ENCODE data around the gene SYT6. TPM values are rescaled to one million over a fixed set of nuclear protein-coding genes. Genes with fewer than 3 reads are reported as not detected.

The SYT6 gene
- total RNA-seq, 2 experiments from 2014 or later: not detected

GRCh38 chr1:114152508-114153260 lies 985 bp downstream of the SYT6 start:
- Histone ChIP-seq H3K27ac (ENCODE audit: low read depth, low read length, poor library complexity, severe bottlenecking) (no peak overlapping the region), H2AFZ (ENCODE audit: low read length) (no peak overlapping the region), H3K4me1 (ENCODE audit: insufficient read depth, low read length, poor library complexity, severe bottlenecking) (no peaks in the 10 kb centered on the region), H3K9me2 (ENCODE audit: insufficient read depth, low read length) (no peaks in the 10 kb centered on the region), H3K79me2 (ENCODE audit: insufficient read depth, low read depth, low read length) (no peaks in the 10 kb centered on the region), H3K36me3 (ENCODE audit: insufficient read depth, low read length) (no peaks in the 10 kb centered on the region), H3K9me3 (ENCODE audit: low read length) (no peaks in the 10 kb centered on the region), H3K4me2 (ENCODE audit: low read length) (no peak overlapping the region), H4K20me1 (ENCODE audit: insufficient read depth, low read length) (no peaks in the 10 kb centered on the region), H3K4me3 (ENCODE audit: low read depth, low read length, poor library complexity, severe bottlenecking) (no peak overlapping the region)
- no peak for DNase-seq (ENCODE audit: low spot score)
- no peak for TF ChIP-seq CTCF (conservative IDR thresholded peaks at IDR 0.05; ENCODE audit: low read length)
- TF ChIP-seq EZH2phosphoT487 (IDR thresholded peaks at IDR 0.05; ENCODE audit: borderline replicate concordance, low read depth, low read length): no peak
- BruUV-seq (replicated peaks): no TSS peak
- POLR2A ChIA-PET: no interaction called here
- CTCF ChIA-PET (ENCODE audit: unreplicated experiment): no interaction called here
- intact Hi-C loops (cut with micrococcal nuclease; ENCODE audit: unreplicated experiment): no loop called here

GRCh38 chr1:114152089-114152507 lies 1.6 kb downstream of the SYT6 start:
- H3K79me2 ChIP-seq (ENCODE audit: insufficient read depth, low read depth, low read length): no peaks in the 10 kb centered on the region
- POLR2A ChIA-PET: no interaction called here
- TF ChIP-seq EZH2phosphoT487 (IDR thresholded peaks at IDR 0.05; ENCODE audit: borderline replicate concordance, low read depth, low read length): no peak
- no peak for TF ChIP-seq CTCF (conservative IDR thresholded peaks at IDR 0.05; ENCODE audit: low read length)
- CTCF ChIA-PET (ENCODE audit: unreplicated experiment): no interaction called here
- no TSS peak for BruUV-seq (replicated peaks)
- no peak overlapping the region for H3K4me2 ChIP-seq (ENCODE audit: low read length)
- intact Hi-C loops (cut with micrococcal nuclease; ENCODE audit: unreplicated experiment): no loop called here
- no peak overlapping the region for H3K27ac ChIP-seq (ENCODE audit: low read depth, low read length, poor library complexity, severe bottlenecking)
- no peaks in the 10 kb centered on the region for H3K4me1 ChIP-seq (ENCODE audit: insufficient read depth, low read length, poor library complexity, severe bottlenecking)
- H3K4me3 ChIP-seq (ENCODE audit: low read depth, low read length, poor library complexity, severe bottlenecking): no peak overlapping the region
- H2AFZ ChIP-seq (ENCODE audit: low read length): no peak overlapping the region
- no peaks in the 10 kb centered on the region for H3K36me3 ChIP-seq (ENCODE audit: insufficient read depth, low read length)
- no peaks in the 10 kb centered on the region for H3K9me3 ChIP-seq (ENCODE audit: low read length)
- H3K9me2 ChIP-seq (ENCODE audit: insufficient read depth, low read length): no peaks in the 10 kb centered on the region
- H4K20me1 ChIP-seq (ENCODE audit: insufficient read depth, low read length): no peaks in the 10 kb centered on the region
- DNase-seq (ENCODE audit: low spot score): no peak

GRCh38 chr1:114150016-114150415 lies 3.7 kb downstream of the SYT6 start:
- no peaks in the 10 kb centered on the region for H3K36me3 ChIP-seq (ENCODE audit: insufficient read depth, low read length)
- H2AFZ ChIP-seq (ENCODE audit: low read length): no peak overlapping the region
- no peaks in the 10 kb centered on the region for H4K20me1 ChIP-seq (ENCODE audit: insufficient read depth, low read length)
- H3K9me2 ChIP-seq (ENCODE audit: insufficient read depth, low read length): no peaks in the 10 kb centered on the region
- H3K4me2 ChIP-seq (ENCODE audit: low read length): no peak overlapping the region
- intact Hi-C loops (cut with micrococcal nuclease; ENCODE audit: unreplicated experiment): no loop called here
- H3K9me3 ChIP-seq (ENCODE audit: low read length): no peaks in the 10 kb centered on the region
- ChIA-PET POLR2A (no interaction called here), CTCF (ENCODE audit: unreplicated experiment) (no interaction called here)
- BruUV-seq (replicated peaks): no TSS peak
- H3K4me1 ChIP-seq (ENCODE audit: insufficient read depth, low read length, poor library complexity, severe bottlenecking): no peaks in the 10 kb centered on the region
- no peak overlapping the region for H3K27ac ChIP-seq (ENCODE audit: low read depth, low read length, poor library complexity, severe bottlenecking)
- H3K4me3 ChIP-seq (ENCODE audit: low read depth, low read length, poor library complexity, severe bottlenecking): no peak overlapping the region
- DNase-seq (ENCODE audit: low spot score): no peak
- no peaks in the 10 kb centered on the region for H3K79me2 ChIP-seq (ENCODE audit: insufficient read depth, low read depth, low read length)
- TF ChIP-seq CTCF (conservative IDR thresholded peaks at IDR 0.05; ENCODE audit: low read length) (no peak), EZH2phosphoT487 (IDR thresholded peaks at IDR 0.05; ENCODE audit: borderline replicate concordance, low read depth, low read length) (no peak)

All from OCI-LY7 (cell line).